Measurements from ENCODE around the gene GFOD1.
"Not testable (repeated sequence)": the region's sequence is repeated elsewhere in the genome, so short reads cannot be mapped to it uniquely, and the experiment has no call there.

The GFOD1 gene

DNA sequence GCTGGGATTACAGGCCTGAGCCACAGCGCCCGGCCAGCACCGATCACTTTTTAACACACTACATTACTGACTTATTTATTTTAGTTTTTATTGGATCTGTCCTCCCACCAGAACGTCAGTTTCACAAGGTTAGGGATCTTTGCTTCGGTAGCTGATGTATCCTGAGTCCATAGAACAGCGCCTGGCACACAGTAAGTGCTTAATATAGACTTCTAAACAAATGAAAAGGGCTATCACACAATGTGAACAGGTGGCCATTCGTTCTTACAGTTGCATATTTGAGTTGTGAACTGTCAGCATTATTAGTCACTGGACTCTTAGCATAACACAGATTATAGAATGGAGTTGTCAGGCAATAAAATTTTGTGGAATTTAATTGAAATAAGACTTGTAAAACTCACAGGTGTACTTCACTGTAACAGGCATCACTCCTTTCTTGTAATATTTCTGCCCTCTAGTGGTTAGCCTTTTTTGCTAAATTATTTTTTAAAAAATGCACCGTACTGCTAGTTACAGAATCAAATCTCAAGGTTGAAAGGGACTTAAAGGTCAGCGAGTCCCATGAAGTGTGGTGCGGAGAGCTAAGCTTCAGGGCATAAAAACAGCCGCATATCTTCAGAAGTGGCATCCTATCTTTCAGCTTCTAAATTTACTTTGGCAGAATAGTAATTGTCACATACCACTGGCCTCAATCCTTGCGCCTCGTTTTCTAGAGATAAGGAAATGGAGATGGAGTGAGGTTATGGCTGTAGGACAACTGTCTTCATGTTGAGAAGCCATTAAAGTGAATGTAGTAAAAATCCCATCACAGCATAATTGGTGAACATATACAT, 155.7 kb downstream of the GFOD1 start:
- no peak for DNase-seq (ENCODE audit: low read depth in 1 of 2, low spot score in 1 of 2)

DNA sequence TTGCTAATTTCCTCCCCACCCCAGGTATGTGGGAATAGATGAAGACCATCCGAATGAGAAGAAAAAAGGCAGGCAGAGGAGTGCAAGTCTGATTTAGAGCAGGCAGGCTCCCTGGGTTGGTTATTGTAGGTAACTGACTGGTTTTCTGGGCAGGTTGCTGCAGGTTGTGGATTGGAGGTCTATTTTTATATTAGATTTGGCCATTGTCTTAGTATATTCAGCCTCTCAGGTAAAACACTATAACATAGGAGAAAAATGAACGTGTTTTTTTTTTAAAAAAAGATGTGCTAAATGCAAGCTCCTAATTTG, 158.6 kb downstream of the GFOD1 start:
- DNase-seq (ENCODE audit: low read depth in 1 of 2, low spot score in 1 of 2): no peak

DNA sequence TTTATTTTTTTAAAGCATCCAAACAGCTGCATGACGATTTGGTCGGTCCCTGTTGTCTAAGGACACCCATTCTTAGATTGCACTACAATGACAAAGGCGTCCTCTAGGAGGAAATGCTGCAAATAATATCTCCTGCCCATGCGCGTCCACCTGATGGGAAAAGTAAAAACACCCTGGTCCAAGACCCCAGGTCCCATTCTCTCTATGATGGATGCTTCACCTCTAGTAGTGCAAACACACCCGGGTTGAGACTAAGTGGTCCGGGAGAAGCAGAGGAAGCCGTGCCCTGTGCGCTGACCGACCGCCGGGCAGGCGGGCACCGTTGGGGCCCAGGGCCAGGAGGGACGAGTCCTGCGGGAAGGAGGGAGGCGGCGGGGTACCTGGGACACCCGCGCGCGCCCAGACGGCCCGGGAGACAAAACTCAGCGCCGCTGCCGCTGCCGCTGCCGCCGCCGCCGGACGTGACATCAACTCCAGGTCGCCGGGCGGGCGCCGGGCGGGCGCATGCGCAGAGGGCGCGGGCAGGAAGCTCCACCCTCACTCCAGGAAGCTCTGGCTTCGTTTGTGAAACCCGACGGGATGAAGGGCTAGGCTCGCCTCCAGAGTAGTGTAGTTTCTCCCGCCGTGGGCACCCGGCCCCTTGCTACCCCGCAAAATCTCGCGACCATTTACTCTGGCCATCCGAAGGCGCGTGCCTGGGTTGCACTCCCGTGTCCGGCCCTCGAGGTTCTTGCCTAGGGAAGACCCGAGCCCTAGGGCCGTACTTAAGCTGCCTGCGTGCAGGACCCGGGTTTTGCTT, 159.1 kb downstream of the GFOD1 start, which contains the start of gene TBC1D7:
Gene TBC1D7, minus strand, starts transcription at position 462 of the 799 bp plus-strand sequence. CDS start 1,639 bp downstream, outside the sequence.
- peak; percentile 87 to 88 for DNase-seq (ENCODE audit: low read depth in 1 of 2, low spot score in 1 of 2)

DNA sequence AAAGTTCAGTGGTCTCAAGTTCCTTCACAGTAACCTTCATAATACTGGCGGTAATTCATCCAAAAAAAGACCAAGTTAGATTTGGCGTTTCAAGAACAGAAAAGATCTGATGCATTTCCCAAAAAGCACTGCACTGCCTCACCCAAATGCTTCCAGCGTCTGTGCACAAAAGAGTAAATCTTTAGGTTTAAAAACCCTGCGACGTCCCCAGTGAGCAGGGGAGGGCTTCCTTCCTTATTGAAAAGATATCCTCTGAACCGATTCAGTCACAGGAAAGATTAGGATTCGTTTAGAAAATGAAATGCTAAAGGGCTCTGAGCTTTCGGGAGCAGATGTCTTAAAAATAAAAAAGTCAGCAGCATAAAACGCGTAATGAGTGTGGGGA, 159.7 kb downstream of the GFOD1 start:
- DNase-seq (ENCODE audit: low read depth in 1 of 2, low spot score in 1 of 2): no peak

DNA sequence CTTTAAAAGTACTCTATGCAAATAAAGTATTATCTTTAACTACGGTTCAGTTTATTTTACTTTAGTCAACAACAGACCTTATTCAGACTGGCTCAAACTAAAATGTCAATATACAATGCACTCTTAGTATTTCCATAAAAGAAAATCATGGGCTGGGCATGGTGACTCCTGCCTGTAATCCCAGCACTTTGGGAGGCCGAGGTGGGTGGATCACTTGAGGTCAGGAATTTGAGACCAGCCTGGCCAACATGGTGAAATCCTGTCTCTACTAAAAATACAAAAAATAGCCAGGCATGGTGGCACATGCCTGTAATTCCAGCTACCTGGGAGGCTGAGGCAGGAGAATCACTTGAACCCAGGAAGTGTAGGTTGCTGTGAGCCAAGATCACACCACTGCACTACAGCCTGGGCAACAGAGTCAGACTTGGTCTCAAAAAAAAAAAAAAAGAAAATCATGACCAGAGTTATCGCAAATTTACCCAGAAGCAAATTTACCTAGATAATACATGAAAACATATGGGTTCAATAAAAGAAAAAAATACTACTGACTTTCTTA, 161.3 kb downstream of the GFOD1 start:
- not testable (repeated sequence) for DNase-seq (ENCODE audit: low read depth in 1 of 2, low spot score in 1 of 2)

DNA sequence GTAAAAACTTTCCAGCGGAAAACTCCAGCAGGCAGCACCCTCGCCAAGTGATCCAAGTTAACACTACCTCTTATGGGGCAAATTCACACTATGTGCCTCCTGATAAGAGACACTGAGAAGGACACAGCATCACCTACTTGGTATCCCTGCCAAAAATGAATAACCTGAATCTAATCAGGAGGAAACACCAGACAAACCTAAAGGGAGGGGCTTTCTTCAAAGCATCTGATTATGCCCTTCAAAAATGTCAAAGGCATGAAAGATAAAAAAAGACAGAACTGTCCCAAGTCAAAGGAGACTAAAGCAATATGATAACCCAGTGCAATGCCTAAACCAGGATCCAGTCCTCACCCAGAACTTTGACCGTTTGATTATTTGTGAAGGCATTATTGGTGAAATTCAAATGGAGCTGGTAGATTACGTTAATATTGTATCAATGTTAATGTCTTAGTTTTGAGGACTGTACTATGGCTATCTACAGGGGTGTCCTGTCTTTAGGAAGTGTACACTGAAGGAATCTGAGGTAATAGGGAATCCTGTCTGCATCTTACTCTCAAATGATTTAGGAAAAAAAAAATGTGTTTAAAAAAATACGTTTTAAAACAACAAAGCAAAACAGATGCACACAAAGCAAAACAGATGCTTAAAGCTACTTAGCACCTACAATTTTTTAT, 167.4 kb downstream of the GFOD1 start:
- DNase-seq (ENCODE audit: low read depth in 1 of 2, low spot score in 1 of 2): no peak

DNA sequence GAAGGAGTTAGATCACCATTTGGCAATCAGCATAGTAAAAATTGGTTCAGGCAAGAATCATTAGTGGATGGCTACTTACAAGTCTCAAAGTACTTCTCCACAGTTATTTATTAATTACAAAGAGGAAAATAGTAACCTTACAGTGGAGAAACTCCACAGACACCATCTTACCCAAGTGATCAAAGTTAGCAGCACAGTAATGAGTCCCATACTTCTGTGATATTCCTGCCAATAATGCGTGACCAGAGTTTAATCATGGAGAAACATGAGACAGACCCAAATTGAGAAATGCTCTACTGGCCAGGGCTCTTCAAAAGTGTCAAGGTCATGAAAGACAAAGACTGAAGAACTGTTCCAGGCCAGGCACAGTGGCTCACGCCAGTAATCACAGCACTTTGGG, 168.6 kb downstream of the GFOD1 start:
- DNase-seq (ENCODE audit: low read depth in 1 of 2, low spot score in 1 of 2): no peak

DNA sequence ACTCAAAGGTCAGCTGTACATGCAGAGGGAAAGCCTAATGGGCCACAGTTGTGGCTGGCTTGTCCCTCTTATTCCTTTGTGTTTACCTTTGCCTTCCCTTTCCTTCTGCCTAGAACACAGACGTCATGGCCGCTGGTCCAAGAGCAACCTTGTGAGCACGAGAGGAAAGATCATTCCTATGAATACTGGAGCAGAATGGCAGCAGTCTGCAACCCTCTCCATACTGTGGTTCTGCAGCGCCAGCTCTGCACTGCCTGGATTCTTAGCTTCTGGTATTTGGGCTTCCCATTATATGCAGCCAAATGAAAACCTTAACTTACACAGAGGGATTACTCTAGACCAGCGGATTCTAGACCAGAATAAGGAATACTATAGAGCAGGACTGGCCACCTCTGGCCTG, 171.5 kb downstream of the GFOD1 start:
- DNase-seq (ENCODE audit: low read depth in 1 of 2, low spot score in 1 of 2): no peak

DNA sequence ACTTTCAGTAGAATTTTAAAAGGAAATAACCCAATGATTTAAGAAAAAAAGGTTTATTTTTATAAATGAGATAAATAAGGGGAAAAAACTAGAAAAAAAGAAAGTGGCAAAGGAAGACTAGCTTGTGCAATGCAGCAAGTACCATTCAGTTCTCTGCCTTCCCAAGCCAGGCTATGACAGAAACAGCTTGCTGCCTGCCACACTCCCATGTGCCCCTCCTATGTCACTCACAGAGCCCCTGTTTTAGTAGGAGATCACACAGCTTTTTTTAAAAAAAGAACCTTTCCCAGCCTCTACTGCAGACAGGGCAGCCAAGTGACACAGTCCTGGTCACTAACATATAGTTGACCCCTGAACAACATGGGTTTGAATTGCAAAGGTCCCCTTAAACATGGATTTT, 172.6 kb downstream of the GFOD1 start:
- no peak for DNase-seq (ENCODE audit: low read depth in 1 of 2, low spot score in 1 of 2)

DNA sequence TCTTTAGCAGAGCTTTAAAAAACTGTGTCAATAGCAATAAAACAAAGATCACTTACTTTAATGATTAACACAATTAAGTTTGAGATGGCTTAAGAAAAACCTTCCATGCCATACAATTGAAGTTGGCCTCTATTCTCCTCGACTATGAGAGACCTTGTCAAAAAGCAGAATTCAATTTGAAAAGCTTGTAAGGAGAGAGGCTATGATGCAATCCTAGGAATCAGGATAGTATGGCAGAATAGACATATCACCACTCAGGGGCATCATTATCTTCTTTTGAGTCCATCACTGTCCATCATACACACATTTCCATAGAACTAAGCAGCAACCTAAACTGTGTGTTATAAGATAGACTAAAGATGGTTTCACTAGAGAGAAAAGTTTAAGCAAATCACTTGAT, 176.2 kb downstream of the GFOD1 start:
- DNase-seq (ENCODE audit: low read depth in 1 of 2, low spot score in 1 of 2): no peak

DNA sequence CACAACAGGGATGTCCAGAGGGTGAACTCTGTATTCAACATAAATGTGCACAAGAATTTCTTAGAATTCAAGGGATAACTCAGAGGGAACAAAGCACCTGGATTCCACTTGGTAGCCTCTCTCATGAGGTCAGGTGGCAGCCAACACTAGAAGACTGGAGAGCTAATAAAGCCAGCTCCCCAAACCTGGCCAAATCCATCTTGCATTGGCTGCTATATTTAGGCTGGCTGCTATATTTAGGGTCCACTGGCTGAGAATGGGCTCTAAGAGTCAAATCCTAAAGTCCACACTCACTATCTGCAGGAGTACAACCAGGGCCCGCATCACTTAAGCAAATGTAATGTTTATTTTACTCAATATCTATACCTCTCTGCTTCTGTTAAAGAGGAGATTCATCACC, 179.1 kb downstream of the GFOD1 start:
- DNase-seq (ENCODE audit: low read depth in 1 of 2, low spot score in 1 of 2): no peak

Measured in activated CD4-positive, alpha-beta T cell treated with anti-CD3 and anti-CD28 coated beads, Interleukin-2, amount 50 U/mL, for 24 hours (primary cell).